Stimulated activated CD4-positive, alpha-beta T cell treated with anti-CD3 and anti-CD28 coated beads, TNF-alpha, amount 100 ng/mL, for 1 hour (primary cell): Measurements from ENCODE around the gene CNP.
"Not testable (repeated sequence)": the region's sequence is repeated elsewhere in the genome, so short reads cannot be mapped to it uniquely, and the experiment has no call there.

Experiments
- DNase-seq, 3 donors: peaks; one replicate each; pipeline ENCODE4 v3.0.0-alpha.2; 2020; ENCODE audit warnings: low read depth in 3 of 3, low spot score in 1 of 3

Gene CNP

GRCh38 chr17:41966463-41967140 lies at the start of gene CNP:
TSS of gene CNP (plus strand) at chr17:41966795. CDS start at chr17:41966885, 90 bp downstream.
- DNase-seq, result peak; percentile 72 to 88 (median 81)

DNA sequence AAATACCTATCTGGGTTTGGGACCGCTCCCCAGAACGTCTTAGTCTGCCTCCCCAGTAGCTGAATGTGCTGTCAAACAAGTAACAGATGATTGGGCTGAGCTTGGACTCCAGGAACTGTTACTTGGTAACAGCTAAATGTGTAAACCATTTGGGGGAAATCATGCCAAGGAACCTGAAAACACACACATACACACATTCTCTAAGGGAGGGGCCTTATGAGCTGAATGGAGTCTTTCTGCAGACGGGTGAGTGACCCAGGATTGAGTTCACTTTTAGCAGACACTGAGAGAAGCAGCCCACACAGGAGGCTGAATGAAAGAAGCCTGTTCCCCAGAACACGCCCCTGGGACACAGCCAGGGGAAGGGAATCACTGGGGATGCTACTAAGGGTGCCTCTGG lies 49.4 kb upstream of the CNP start:
- no peak for DNase-seq

DNA sequence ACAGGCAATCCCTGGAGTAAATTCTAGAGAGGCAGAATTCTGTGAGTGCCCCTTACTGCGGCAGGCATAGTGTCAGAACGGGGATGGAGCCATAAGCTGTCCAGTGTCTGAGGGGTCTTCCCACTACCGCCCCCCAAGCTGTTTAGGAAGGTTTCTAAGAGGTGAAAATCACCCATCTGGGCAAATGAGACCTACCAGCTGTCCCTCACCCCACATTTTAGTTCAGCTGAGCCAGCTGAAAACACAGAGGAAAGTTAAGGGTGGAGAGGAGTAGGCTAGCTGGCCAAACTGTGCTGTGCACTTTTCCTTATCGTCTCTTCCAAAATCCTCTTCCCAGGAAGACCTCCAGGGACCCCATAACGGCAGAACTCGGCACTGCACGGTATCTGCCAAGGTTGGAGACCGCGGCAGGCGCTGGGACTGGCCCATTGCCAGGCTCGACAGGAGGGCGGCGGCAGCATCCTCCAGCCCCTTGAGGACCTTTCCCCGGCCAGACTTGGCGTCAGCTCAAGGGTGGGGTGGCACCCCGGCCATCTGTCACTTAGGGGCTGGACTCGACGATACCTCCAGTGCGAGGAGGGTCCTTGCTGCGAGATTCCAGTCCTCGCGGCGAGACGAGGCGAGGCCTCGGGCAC lies 48.8 kb upstream of the CNP start:
- peak in 1 of 3 donors; percentile 11 for DNase-seq

DNA sequence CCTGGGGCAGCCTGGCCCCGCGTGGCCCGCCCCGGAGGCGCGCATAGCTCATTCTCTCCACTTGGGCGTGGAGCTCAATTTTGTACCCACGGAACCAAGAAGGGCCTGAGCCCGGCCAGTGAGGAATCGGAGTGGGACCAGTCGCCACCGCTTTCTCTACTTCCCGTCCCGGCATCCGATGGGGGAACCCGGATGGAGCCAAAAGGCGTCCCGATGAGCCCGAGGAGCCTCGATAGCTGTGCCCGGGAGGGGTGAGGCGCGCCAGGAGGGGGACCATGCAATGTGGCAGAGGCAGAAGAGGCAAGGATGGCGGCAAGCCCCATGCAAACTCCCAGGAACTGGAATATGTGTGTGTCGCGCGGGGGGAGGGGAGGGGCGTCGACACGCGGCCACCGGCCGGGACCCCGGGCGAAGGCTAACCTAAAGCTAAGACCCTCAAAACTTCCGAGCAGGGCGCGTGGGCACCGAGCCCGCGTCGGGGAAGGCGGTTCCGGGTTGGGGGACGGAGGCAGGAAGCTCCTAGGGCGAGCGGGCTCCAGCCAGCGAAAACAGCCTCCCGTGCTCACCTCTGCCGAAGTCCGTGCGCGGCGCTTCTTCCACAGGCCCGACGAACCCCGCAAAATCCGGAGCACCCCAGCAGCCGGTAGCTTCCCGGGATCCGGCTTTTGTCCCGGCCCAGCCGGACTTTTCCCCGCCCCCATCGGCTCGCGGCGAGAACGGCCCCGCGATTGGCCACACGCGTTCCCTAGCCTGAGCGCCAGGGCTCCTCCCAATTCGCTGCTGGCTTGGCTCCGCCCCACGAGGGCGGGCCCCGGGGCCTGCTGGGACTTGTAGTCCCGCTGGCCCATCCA lies 48.1 kb upstream of the CNP start, which contains the start of gene ACLY:
ACLY (minus strand) TSS at position 638 of the 851 bp plus-strand sequence. CDS start 5,078 bp downstream, outside the sequence.
- peak; percentile 81 to 95 (median 86) for DNase-seq

GRCh38 chr17:41919165-41919817 lies 47.3 kb upstream of the CNP start:
- no peak for DNase-seq

- no peak for DNase-seq
Observed at GRCh38 chr17:41919840-41920579, 46.6 kb upstream of the CNP start.

GRCh38 chr17:41920580-41920955 lies 46.0 kb upstream of the CNP start:
- DNase-seq, result no peak

DNA sequence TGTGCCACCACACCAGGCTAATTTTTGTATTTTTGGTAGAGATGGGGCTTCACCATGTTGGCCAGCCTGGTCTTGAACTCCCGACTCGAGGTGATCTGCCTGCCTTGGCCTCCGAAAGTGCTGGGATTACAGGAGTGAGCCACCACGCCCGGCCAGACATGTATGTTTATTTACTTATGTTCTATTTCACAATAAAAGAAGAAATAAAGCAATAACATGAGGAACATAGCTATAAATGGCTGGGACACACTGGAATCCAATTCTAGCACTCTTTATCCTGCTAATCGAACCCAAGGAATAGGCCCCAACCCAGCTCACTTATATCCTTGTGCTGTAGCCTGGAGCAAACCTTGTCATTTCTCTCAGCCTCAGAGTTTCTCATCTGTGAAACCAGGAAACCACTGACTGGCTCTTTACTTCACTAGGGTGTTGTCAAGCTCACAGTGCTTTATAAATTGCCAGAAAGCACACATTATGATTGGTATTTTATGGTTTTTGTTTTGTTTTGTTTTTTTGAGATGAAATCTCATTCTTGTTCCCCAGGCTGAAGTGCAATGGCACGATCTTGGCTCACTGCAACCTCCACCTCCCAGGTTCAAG lies 40.5 kb upstream of the CNP start:
- DNase-seq, result no peak

GRCh38 chr17:41928693-41929251 lies 37.8 kb upstream of the CNP start:
- DNase-seq, result no peak

DNA sequence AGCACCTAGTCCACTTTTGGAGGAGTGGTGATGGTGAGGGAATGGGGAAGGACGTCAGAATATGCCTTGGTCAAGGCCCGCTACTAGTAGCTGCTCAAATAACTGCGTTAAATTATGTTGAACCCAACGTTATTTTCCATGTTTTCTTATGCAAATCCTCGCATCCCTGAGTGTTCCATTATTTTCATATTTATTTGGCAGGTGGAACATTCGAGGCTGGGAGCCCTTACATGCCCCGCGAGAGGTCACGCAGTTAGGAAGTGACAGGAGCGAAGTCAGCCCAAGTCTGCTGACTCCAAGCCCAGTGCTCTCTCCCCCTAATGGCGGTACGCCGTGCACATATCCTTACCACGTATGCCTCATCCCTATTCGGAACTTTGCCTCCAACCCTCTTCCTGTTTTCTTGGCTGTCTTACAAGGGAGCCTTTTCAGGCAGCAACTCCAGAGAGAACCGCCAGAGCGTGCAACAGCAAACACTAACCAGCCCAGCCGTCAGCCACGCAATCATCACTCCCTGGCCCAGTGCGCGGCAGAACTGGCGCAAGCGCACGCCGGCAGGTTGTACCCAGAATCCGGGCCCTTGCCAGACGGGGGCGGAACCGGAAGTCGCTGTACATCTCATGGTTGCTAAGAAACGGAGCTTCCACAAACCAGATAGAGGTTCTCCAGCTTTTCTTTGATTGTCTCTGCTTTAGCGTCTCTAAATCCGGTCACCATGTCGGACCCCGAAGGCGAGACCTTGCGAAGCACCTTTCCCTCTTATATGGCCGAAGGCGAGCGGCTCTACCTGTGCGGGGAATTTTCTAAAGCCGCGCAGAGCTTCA lies 36.4 kb upstream of the CNP start, which contains the start of gene ODAD4:
ODAD4 (plus strand) TSS at position 609 of the 824 bp plus-strand sequence; CDS start at position 716, 107 bp downstream.
- peak; percentile 86 to 89 (median 88) for DNase-seq

GRCh38 chr17:41930833-41931156 lies 35.8 kb upstream of the CNP start:
- DNase-seq, result not testable (repeated sequence)

DNA sequence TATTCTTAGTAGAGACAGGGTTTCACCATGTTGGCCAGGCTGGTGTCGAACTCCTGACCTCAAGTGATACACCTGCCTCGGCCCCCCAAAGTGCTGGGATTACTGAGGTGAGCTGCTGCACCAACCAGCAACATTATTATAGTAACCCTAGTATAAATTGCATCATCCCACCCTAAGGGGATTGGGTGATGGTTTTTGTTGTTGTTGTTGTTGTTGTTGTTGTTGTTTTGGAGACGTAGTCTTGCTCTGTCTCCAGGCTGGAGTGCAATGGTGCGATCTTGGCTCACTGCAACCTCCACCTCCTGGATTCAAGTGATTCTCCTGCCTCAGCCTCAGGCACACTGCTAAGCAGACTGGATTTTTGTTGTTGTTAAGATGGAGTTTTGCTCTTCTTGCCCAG lies 34.9 kb upstream of the CNP start:
- DNase-seq, result not testable (repeated sequence)

- DNase-seq, result no peak
Observed at GRCh38 chr17:41932816-41933389, 33.7 kb upstream of the CNP start.

GRCh38 chr17:41935641-41936040 lies 31.0 kb upstream of the CNP start:
- no peak for DNase-seq

GRCh38 chr17:41937970-41938954 lies 28.3 kb upstream of the CNP start:
- no peak for DNase-seq

GRCh38 chr17:41939044-41939692 lies 27.4 kb upstream of the CNP start:
- no peak for DNase-seq

GRCh38 chr17:41939693-41940090 lies 26.9 kb upstream of the CNP start:
- DNase-seq, result no peak
